Tibial nerve (tissue), 3 donors: ENCODE measurements around the gene SLC43A3.

Experiments
- CTCF ChIP-seq, 5 experiments: fragments of 200-600 bp in 3 of 5; fragments of 450-650 bp in 2 of 5; sonication (generic) in 3 of 5; IDR thresholded peaks; one replicate each; pipeline ENCODE4 v1.5.1; 2016 to 2019; ENCODE audit warnings: antibody characterized with exemption in 5 of 5, mild to moderate bottlenecking in 3 of 5, moderate library complexity in 2 of 5
- POLR2A ChIP-seq, 2 donors: fragments of 450-650 bp; IDR thresholded peaks; one replicate each; pipeline ENCODE4 v1.6.1; 2017; ENCODE audit warnings: antibody characterized with exemption in 2 of 2, mild to moderate bottlenecking in 2 of 2, moderate library complexity in 2 of 2

GRCh38 chr11:57374966-57375365 is 52.0 kb downstream of the SLC43A3 start:
- TF ChIP-seq CTCF (IDR thresholded peaks at IDR 0.05): no peak
- TF ChIP-seq POLR2A (IDR thresholded peaks at IDR 0.05): no peak
